Left lung (tissue), 10 donors: ENCODE results near the gene ICAM5. TPM values are rescaled to one million over a fixed set of nuclear protein-coding genes. Genes with fewer than 3 reads are reported as not detected.
"Not testable (repeated sequence)": the region's sequence is repeated elsewhere in the genome, so short reads cannot be mapped to it uniquely, and the experiment has no call there.

ENCODE experiments used
- ATAC-seq: fragments of 200-7000 bp; cut with Tn5 transposase; one replicate; pipeline ENCODE4 v1.9.1; 2020; ENCODE audit warnings: moderate library complexity
- DNase-seq, 4 donors: peaks; one replicate each; pipeline ENCODE4 v3.0.0-alpha.2; 2013 to 2020
- H3K27ac ChIP-seq, 2 donors: fragments of 200-600 bp; sonication (generic) in 1 of 2; one replicate each; pipeline versions ENCODE4 v1.5.0 to v1.8.0; 2020 to 2021
- H3K27me3 ChIP-seq, 2 donors: fragments of 200-600 bp; sonication (generic) in 1 of 2; one replicate each; pipeline versions ENCODE4 v1.5.0 to v1.8.0; 2020 to 2021
- H3K36me3 ChIP-seq, 2 donors: fragments of 200-600 bp; sonication (generic) in 1 of 2; one replicate each; pipeline versions ENCODE4 v1.5.0 to v1.8.0; 2020 to 2021
- H3K4me1 ChIP-seq, 2 donors: fragments of 200-600 bp; one replicate each; pipeline ENCODE4 v1.8.0; 2021
- H3K4me3 ChIP-seq, 2 donors: fragments of 200-600 bp; sonication (generic) in 1 of 2; one replicate each; pipeline versions ENCODE4 v1.5.0 to v1.8.0; 2020 to 2021; ENCODE audit warnings: mild to moderate bottlenecking in 1 of 2
- H3K9me3 ChIP-seq, 2 donors: fragments of 200-600 bp; sonication (generic) in 1 of 2; one replicate each; pipeline versions ENCODE4 v1.5.0 to v1.8.0; 2020 to 2021
- CTCF ChIP-seq, 2 donors: fragments of 200-600 bp; sonication (generic) in 1 of 2; IDR thresholded peaks; one replicate each; pipeline versions ENCODE4 v1.5.0 to v1.8.0; 2021; ENCODE audit warnings: antibody characterized with exemption in 2 of 2
- intact Hi-C, 2 donors: fragments of 100-400 bp; cut with DNase I; formaldehyde crosslinking; loops; one replicate each; pipeline versions ENCODE4 v1.11.2 to v1.14.2; 2022
- polyA plus RNA-seq, 6 donors: library from polyadenylated mRNA; unstranded; fragments of 120-200 nt; gene quantifications; one replicate each; pipeline ENCODE4 v1.2.1, GENCODE V29; 2013; ENCODE audit not compliant: insufficient read length in 6 of 6
- total RNA-seq, 2 donors: library from RNA; stranded (reverse); fragmentation: NEBNext Ultra II Directional; extraction: Animal tissue kit (Norgen Biotek cat#: 25700); gene quantifications; one replicate each; pipeline ENCODE4 v1.2.1, GENCODE V29; 2021
- donor health status: DM: no; HTN: yes; CAD: no.
- donor health status: DM: no; HTN: no; CAD: no.

ICAM5 gene
- total and polyA plus RNA-seq, 8 donors, result 3.9 to 25.7 (median 11.4) TPM

DNA sequence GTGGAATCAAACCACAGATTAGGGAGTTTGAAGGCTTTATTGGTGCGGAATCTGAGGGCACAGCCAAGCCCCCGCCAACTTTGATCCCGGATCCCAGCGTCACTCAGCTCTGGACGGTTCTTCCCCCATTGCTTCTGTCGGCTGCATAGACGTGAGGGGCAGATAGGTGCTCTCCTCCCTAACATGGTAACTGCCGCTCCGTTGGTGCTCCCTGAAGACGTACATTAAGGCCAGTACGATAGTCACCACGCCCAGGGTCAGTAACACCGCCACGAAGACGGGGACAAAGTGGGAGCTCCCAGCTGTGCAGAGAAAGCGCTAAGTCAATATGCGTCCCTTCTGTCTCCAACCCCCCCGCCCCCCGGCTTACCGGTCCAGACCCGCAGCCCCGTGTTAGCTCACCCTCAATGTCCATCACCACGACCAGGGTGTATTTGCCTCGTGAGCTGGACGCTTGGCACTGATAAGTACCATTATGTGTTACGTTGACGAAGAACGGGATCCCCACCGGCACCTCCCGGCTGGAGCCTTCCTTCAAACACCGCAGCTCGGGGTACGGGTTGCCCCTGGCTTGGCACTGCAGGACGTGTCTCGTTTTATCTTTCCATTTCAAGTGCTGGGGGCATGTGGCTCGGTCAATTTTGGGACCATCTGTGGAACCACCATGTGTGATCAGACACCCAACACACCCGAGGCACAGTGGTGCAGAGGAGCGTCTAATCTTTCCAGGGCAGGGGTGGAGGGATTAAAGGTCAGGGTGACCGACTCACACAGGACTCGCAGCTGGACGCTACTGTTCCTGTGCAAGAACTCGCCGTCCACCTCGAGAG is 44.2 kb downstream of the ICAM5 start:
- peaks cover 0 to 28% of the 10 kb centered on the region in 2 donors for H3K36me3 ChIP-seq
- intact Hi-C loops, result no loop called here
- DNase-seq (no peak), ATAC-seq (peak; percentile 1)
- H3K4me3 ChIP-seq, result peak overlapping the region; percentile 71 to 82
- H3K9me3 ChIP-seq, result no peaks in the 10 kb centered on the region
- no peaks in the 10 kb centered on the region for H3K27me3 ChIP-seq
- TF ChIP-seq CTCF (IDR thresholded peaks at IDR 0.05), result no peak
- peaks cover 10 to 62% of the 10 kb centered on the region in 2 donors for H3K4me1 ChIP-seq
- H3K27ac ChIP-seq, result peak overlapping the region; percentile 87

DNA sequence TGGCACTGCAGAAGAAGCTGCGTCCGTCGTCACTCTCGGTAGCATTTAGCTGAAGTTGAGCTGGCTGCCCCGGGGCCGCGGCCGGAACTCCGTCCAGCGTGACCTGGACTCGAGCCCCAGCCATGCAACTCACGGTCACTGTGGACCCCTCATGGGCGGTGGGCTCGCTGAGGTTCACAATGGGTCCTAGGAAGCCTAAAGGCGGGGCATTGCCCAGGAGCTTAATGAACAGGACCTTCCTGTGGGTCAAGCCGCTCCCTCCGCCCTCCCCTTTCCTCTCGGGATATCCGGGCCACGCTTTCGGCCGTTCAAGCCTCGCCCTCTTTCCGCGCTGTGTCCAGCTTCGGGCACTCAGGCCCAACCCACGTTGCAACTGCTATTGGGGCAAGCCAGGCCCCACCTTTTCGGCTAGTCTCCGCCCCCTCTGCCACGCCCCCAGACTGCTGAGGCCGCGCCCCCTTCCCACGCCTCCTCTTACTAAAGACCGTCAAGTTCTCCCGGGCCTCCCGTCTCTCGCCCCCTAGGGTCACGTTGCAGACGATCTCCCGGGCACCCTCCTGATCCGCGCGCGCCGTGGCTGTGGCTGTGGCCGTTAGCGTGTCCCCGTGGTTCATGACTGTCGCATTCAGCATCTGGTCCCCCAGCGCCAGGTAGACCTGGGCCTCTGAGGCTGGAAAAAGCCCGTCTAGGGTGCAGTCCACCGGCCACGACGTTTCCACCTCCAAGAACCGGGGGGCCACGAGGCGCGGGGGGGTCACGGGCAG is 45.0 kb downstream of the ICAM5 start:
- no peak for TF ChIP-seq CTCF (IDR thresholded peaks at IDR 0.05)
- ATAC-seq, result peak; percentile 85
- Histone ChIP-seq H3K27me3 (no peaks in the 10 kb centered on the region), H3K36me3 (peaks cover 0 to 20% of the 10 kb centered on the region in 2 donors), H3K4me3 (peak overlapping the region; percentile 71 to 82), H3K4me1 (peaks cover 10 to 70% of the 10 kb centered on the region in 2 donors), H3K9me3 (no peaks in the 10 kb centered on the region), H3K27ac (peak overlapping the region; percentile 87)
- intact Hi-C loops, result no loop called here
- DNase-seq, result peak; percentile 87 to 95 (median 94)

DNA sequence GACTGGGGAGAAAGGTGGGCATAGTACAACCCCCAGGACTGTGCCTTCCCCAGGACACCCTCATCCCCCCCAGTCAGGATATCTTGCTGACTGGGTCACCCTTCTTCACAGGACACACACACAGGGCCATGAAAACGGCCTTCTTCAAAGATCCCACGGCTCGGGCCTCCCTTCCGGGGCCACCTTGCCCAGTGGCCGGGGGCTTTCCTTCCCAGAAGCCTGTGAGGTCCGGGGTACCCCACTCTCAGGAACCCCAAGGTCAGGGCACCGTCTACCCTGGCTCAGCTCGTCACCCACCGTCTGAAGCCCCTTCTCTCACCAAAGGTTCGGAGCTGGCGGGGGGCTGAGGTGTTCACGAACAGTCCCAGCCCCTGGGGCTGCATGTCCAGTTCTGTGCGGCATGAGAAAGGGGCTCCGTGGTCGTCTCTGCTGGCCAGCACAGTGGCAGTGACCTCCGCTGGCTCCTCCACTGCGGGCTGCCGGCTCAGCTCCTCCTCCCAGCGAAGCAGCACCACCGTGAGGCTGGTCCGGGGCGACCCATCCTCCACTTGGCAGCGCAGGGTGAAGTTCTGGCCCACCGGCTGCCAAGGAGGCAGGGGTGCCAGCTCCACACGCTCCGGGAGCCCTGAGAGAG is 45.7 kb downstream of the ICAM5 start:
- TF ChIP-seq CTCF (IDR thresholded peaks at IDR 0.05), result no peak
- intact Hi-C loops, result no loop called here
- no peak for DNase-seq

DNA sequence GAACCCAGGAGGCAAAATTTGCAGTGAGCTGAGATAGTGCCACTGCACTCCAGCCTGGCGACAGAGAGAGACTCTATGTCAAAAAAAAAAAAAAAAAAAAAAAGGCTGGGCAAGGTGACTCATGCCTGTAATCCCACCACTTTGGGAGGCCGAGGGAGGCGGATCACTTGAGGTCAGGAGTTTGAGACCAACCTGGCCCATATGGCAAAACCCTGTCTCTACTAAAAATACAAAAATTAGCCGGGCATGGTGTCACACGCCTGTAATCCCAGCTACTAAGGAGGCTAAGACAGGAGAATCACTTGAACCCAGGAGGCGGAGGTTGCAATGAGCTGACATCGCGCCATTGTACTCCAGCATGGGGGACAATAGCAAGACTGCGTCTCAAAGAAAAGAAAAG is 47.0 kb downstream of the ICAM5 start:
- H3K27me3 ChIP-seq, DNase-seq, H3K36me3 ChIP-seq, ATAC-seq, intact Hi-C loops, H3K9me3 ChIP-seq, H3K27ac ChIP-seq, H3K4me3 ChIP-seq: not testable (repeated sequence)
- peaks cover 10 to 69% of the 10 kb centered on the region in 2 donors for H3K4me1 ChIP-seq

More for the DNA sequence above, 45.7 kb downstream of the ICAM5 start:
- H3K27ac ChIP-seq, result peak overlapping the region in 1 of 2 donors; percentile 87
- peaks cover 10 to 74% of the 10 kb centered on the region in 2 donors for H3K4me1 ChIP-seq
- H3K9me3 ChIP-seq, result no peaks in the 10 kb centered on the region
- no peak overlapping the region for H3K4me3 ChIP-seq
- no peak for ATAC-seq
- peaks cover 0 to 13% of the 10 kb centered on the region in 2 donors for H3K36me3 ChIP-seq
- no peaks in the 10 kb centered on the region for H3K27me3 ChIP-seq

DNA sequence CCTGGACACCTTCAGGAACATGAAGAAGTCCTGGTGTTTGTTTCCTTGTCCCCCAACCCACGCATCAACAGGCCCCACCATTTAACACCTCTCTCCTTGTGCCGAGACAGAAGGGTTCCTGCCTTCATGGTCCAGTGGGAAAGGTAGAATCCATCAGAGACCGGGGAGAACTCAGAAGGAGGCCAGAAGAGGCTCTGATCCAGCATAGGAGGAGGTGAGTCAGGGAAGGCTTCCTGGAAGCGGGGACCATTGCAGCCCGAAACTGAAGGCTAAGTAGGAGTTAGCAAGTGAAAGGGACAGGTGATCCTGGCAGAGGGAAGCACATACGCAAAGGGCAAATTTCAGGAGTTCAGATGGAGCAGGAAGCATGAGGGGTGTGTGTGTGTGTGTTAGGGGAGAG is 49.2 kb downstream of the ICAM5 start:
- H3K4me3 ChIP-seq, result peak overlapping the region in 1 of 2 donors; percentile 41
- no peak for TF ChIP-seq CTCF (IDR thresholded peaks at IDR 0.05)
- peaks cover 0 to 54% of the 10 kb centered on the region in 2 donors for H3K4me1 ChIP-seq
- H3K9me3 ChIP-seq, result no peaks in the 10 kb centered on the region
- DNase-seq (no peak), ATAC-seq (no peak)
- H3K36me3 ChIP-seq, result peaks cover 0 to 9% of the 10 kb centered on the region in 2 donors
- H3K27ac ChIP-seq, result peak overlapping the region in 1 of 2 donors; percentile 81
- H3K27me3 ChIP-seq, result no peaks in the 10 kb centered on the region
- intact Hi-C loops, result no loop called here
